H9 (cell line): ENCODE data around the gene SLC6A19. TPM values are rescaled to one million over a fixed set of nuclear protein-coding genes. Genes with fewer than 3 reads are reported as not detected.

Experiments used
- DNase-seq: peaks from one replicate; pipeline ENCODE4 v3.0.0-alpha.2; 2017
- H2AFZ ChIP-seq: one replicate; pipeline ENCODE4 v1.6.1; 2013; ENCODE audit warnings: mild to moderate bottlenecking, low read length, control low read depth, moderate library complexity
- H2AK5ac ChIP-seq: 2 replicates; pipeline ENCODE4 v1.6.1; 2013; ENCODE audit warnings: low read length, control low read depth, mixed read lengths; ENCODE audit not compliant: insufficient read length
- H2BK120ac ChIP-seq: one replicate; pipeline ENCODE4 v1.6.1; 2013; ENCODE audit warnings: low read depth, mild to moderate bottlenecking, low read length, control low read depth, inconsistent platforms; ENCODE audit not compliant: poor library complexity, severe bottlenecking
- H2BK12ac ChIP-seq: 2 replicates; pipeline ENCODE4 v1.6.1; 2013; ENCODE audit warnings: low read length, control low read depth, mixed read lengths, low read depth; ENCODE audit not compliant: insufficient read length
- H2BK15ac ChIP-seq: 2 replicates; pipeline ENCODE4 v1.6.1; 2013; ENCODE audit warnings: low read depth, low read length, control low read depth
- H2BK20ac ChIP-seq: one replicate; pipeline ENCODE4 v1.6.1; 2013; ENCODE audit warnings: low read depth, mild to moderate bottlenecking, low read length, control low read depth, inconsistent platforms; ENCODE audit not compliant: poor library complexity, severe bottlenecking
- H2BK5ac ChIP-seq: 2 replicates; pipeline ENCODE4 v1.6.1; 2013; ENCODE audit warnings: low read length, control low read depth, mixed read lengths; ENCODE audit not compliant: insufficient read length
- H3K14ac ChIP-seq: 2 replicates; pipeline ENCODE4 v1.6.1; 2013; ENCODE audit warnings: low read length, control low read depth; ENCODE audit not compliant: insufficient read depth
- H3K18ac ChIP-seq: 2 replicates; pipeline ENCODE4 v1.6.1; 2013; ENCODE audit warnings: low read depth, mild to moderate bottlenecking, mixed read lengths, low read length, control low read depth; ENCODE audit not compliant: insufficient read length
- H3K23ac ChIP-seq: 2 replicates; pipeline ENCODE4 v1.6.1; 2013; ENCODE audit warnings: low read length, control low read depth, mixed read lengths, low read depth; ENCODE audit not compliant: insufficient read length
- H3K23me2 ChIP-seq: 2 replicates; pipeline ENCODE4 v1.6.1; 2013; ENCODE audit warnings: low read depth, mild to moderate bottlenecking, mixed read lengths, low read length, control low read depth; ENCODE audit not compliant: insufficient read length, poor library complexity, severe bottlenecking
- H3K27ac ChIP-seq: 2 replicates; pipeline ENCODE4 v1.5.1; 2013; ENCODE audit warnings: low read length, control low read depth, mixed read lengths, low read depth; ENCODE audit not compliant: insufficient read length
- H3K27me3 ChIP-seq: 2 replicates; pipeline ENCODE4 v1.6.1; 2013; ENCODE audit warnings: low read length, control low read depth, inconsistent platforms; ENCODE audit not compliant: insufficient read depth
- H3K4ac ChIP-seq: 2 replicates; pipeline ENCODE4 v1.6.1; 2013; ENCODE audit warnings: low read depth, mild to moderate bottlenecking, control low read depth, inconsistent platforms, low read length, moderate library complexity
- H3K4me1 ChIP-seq: 2 replicates; pipeline ENCODE4 v1.6.1; 2013; ENCODE audit warnings: low read length, control low read depth, inconsistent platforms; ENCODE audit not compliant: insufficient read depth
- H3K4me2 ChIP-seq: 2 replicates; pipeline ENCODE4 v1.6.1; 2013; ENCODE audit warnings: low read length, control low read depth, mixed read lengths; ENCODE audit not compliant: insufficient read length, insufficient read depth
- H3K56ac ChIP-seq: 2 replicates; pipeline ENCODE4 v1.6.1; 2013; ENCODE audit warnings: low read depth, mild to moderate bottlenecking, mixed read lengths, low read length, control low read depth; ENCODE audit not compliant: insufficient read length
- H3K79me1 ChIP-seq: 2 replicates; pipeline ENCODE4 v1.6.1; 2013; ENCODE audit warnings: low read depth, mild to moderate bottlenecking, moderate library complexity, low read length, control low read depth, inconsistent platforms; ENCODE audit not compliant: insufficient read depth, poor library complexity, severe bottlenecking
- H3K79me2 ChIP-seq: 2 replicates; pipeline ENCODE4 v1.6.1; 2013; ENCODE audit warnings: low read length, control low read depth, inconsistent platforms; ENCODE audit not compliant: insufficient read depth
- H3K9ac ChIP-seq: 2 replicates; pipeline ENCODE4 v1.6.1; 2013; ENCODE audit warnings: low read length, control low read depth, mixed read lengths; ENCODE audit not compliant: insufficient read length; ENCODE audit errors: extremely low read depth
- H3K9me3 ChIP-seq: one replicate; pipeline ENCODE4 v1.6.1; 2013; ENCODE audit warnings: low read depth, low read length, inconsistent platforms; ENCODE audit not compliant: control insufficient read depth
- H3T11ph ChIP-seq: one replicate; pipeline ENCODE4 v1.6.1; 2013; ENCODE audit warnings: mild to moderate bottlenecking, low read length, control low read depth, inconsistent platforms
- H4K20me1 ChIP-seq: one replicate; pipeline ENCODE4 v1.6.1; 2013; ENCODE audit not compliant: control insufficient read depth, insufficient read length, insufficient read depth
- H4K5ac ChIP-seq: 2 replicates; pipeline ENCODE4 v1.6.1; 2013; ENCODE audit warnings: low read depth, mild to moderate bottlenecking, mixed read lengths, low read length, control low read depth; ENCODE audit not compliant: insufficient read length
- H4K8ac ChIP-seq: replicated peaks from 2 replicates; pipeline ENCODE4 v1.6.1; 2013; ENCODE audit warnings: low read length, control low read depth, mixed read lengths, low read depth; ENCODE audit not compliant: insufficient read length
- H4K91ac ChIP-seq: 2 replicates; pipeline ENCODE4 v1.6.1; 2013; ENCODE audit warnings: low read depth, mild to moderate bottlenecking, moderate library complexity, mixed read lengths, low read length, control low read depth; ENCODE audit not compliant: insufficient read length
- H3K27ac Mint-ChIP-seq, 3 experiments: 2 replicates in 2 of 3; 3 replicates in 1 of 3; pipeline ENCODE4 v1.8.0; 2020 to 2021; ENCODE audit warnings: mixed read lengths in 3 of 3, mild to moderate bottlenecking in 1 of 3, moderate library complexity in 1 of 3
- H3K27me3 Mint-ChIP-seq: 2 replicates; pipeline ENCODE4 v1.8.0; 2021; ENCODE audit warnings: low read depth, mild to moderate bottlenecking, moderate library complexity, mixed read lengths
- H3K36me3 Mint-ChIP-seq, 3 experiments: 2 replicates in 2 of 3; 3 replicates in 1 of 3; pipeline ENCODE4 v1.8.0; 2020 to 2021; ENCODE audit warnings: low read depth in 3 of 3, mixed read lengths in 3 of 3; ENCODE audit not compliant: insufficient read depth in 1 of 3
- H3K4me1 Mint-ChIP-seq, 2 experiments: 2 replicates each; pipeline ENCODE4 v1.8.0; 2020; ENCODE audit warnings: mixed read lengths in 2 of 2
- H3K4me3 Mint-ChIP-seq, 2 experiments: 2 replicates in 1 of 2; 3 replicates in 1 of 2; pipeline ENCODE4 v1.8.0; 2020 to 2021; ENCODE audit warnings: mild to moderate bottlenecking in 2 of 2, mixed read lengths in 2 of 2, moderate library complexity in 1 of 2
- H3K9me3 Mint-ChIP-seq, 2 experiments: 2 replicates in 1 of 2; 3 replicates in 1 of 2; pipeline ENCODE4 v1.8.0; 2020; ENCODE audit warnings: mild to moderate bottlenecking in 2 of 2, mixed read lengths in 2 of 2, moderate library complexity in 1 of 2
- CTCF ChIP-seq: fragments of 200-600 bp; sonication (generic); conservative IDR thresholded peaks from 3 replicates; pipeline ENCODE4 v1.8.0; 2021; ENCODE audit warnings: antibody characterized with exemption, mild to moderate bottlenecking
- WGBS: extraction: QIAGEN DNeasy Blood & Tissue Kit; methylation state at CpG from one replicate; pipeline ENCODE4 v1.1.7; 2013; ENCODE audit warnings: missing lambda C conversion rate, low lambda C conversion rate, mixed read lengths; ENCODE audit not compliant: insufficient read length; ENCODE audit errors: extremely low coverage; 5-methylcytosine and 5-hydroxymethylcytosine counted together
- total RNA-seq: library from RNA; stranded (reverse); gene quantifications from 2 replicates; pipeline ENCODE4 v1.2.1, GENCODE V29; 2021

Gene SLC6A19
- total RNA-seq, 1 experiment from 2014 or later = not detected

- DNase-seq = no peak
- no peak overlapping the region for H3T11ph ChIP-seq
- no peak for TF ChIP-seq CTCF
- H3K27me3 ChIP-seq = no peaks in the 10 kb centered on the region
- no peak overlapping the region for H3K18ac ChIP-seq
- no peaks in the 10 kb centered on the region for H3K9me3 Mint-ChIP-seq
- peaks cover 16% of the 10 kb centered on the region for H3K27me3 Mint-ChIP-seq
- no peaks in the 10 kb centered on the region for H3K4me1 ChIP-seq
- no peak overlapping the region for H2AK5ac ChIP-seq
- no peak overlapping the region for H3K4me3 Mint-ChIP-seq
- H2BK20ac ChIP-seq = no peak overlapping the region
- H4K20me1 ChIP-seq = no peaks in the 10 kb centered on the region
- H3K23me2 ChIP-seq = no peaks in the 10 kb centered on the region
- H2BK15ac ChIP-seq = no peak overlapping the region
- H3K56ac ChIP-seq = no peak overlapping the region
- H3K4ac ChIP-seq = no peak overlapping the region
- no peaks in the 10 kb centered on the region for H3K79me1 ChIP-seq
- no peak overlapping the region for H3K4me2 ChIP-seq
- no peak overlapping the region for H4K8ac ChIP-seq
- no peak overlapping the region for H3K14ac ChIP-seq
- peaks cover 3 to 8% of the 10 kb centered on the region in 2 experiments for H3K4me1 Mint-ChIP-seq
- no peak overlapping the region for H4K91ac ChIP-seq
- no peaks in the 10 kb centered on the region for H3K79me2 ChIP-seq
- no peaks in the 10 kb centered on the region for H3K9me3 ChIP-seq
- H3K9ac ChIP-seq = no peak overlapping the region
- H2BK12ac ChIP-seq = no peak overlapping the region
- H4K5ac ChIP-seq = no peak overlapping the region
- no peaks in the 10 kb centered on the region for H3K36me3 Mint-ChIP-seq
- no peak overlapping the region for H3K27ac Mint-ChIP-seq
- no peak overlapping the region for H2BK5ac ChIP-seq
- no peak overlapping the region for H2BK120ac ChIP-seq
- H2AFZ ChIP-seq = no peak overlapping the region
- no peak overlapping the region for H3K27ac ChIP-seq
- no CpG with 5 or more reads among the region's 22 CpGs for WGBS
- H3K23ac ChIP-seq = no peak overlapping the region
Observed at GRCh38 chr5:1172670-1173404, 28.6 kb upstream of the SLC6A19 start.
